ENCODE data around the gene KCTD4. TPM values are rescaled to one million over a fixed set of nuclear protein-coding genes. Genes with fewer than 3 reads are reported as not detected.

Gene KCTD4
- total and polyA plus RNA-seq, 4 donors: not detected

DNA sequence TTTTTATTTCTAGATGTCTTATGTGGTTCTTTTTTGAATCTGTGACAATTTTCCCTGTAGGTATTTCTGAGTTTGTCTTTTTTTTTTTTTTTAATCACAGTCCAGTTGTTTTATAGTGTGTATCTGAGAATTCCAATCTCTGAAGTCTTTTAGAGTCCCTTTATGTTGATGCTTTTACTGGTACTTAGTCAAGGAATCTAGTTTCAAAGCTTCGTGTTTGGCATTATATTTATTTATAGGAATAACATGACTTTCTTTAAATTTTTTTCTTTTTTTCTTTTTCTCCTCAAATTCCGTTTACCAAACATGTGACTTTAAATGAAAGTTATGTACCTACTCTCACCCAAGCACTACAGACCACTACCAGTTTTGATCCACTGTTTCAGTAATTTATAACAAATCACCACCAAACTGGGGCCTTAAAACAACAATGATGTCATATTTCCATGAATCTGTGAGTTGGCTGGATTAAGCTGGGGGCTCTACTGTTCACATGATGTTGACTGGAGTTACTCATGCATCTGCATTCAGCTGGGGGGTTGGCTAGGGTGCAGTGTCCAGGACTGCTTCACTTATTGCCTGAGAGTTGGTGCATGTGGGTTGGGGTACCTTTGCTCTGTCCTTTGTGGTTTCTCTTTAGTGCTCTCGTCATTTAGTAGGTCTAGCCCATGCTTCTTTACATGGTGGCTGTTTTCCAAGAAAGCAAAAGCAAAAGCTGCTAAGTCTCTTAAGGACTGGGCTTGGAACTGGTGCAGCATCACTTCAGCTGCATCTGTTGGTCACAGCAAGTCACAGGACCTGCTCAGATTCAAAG is 22.3 kb downstream of the KCTD4 start:
- Histone ChIP-seq H3K4me1 (ENCODE audit: control insufficient read depth in 5 of 5, insufficient read depth in 5 of 5, low read length in 5 of 5) (peaks cover 0 to 2% (median 0%) of the 10 kb centered on the region in 5 donors), H3K27ac (ENCODE audit: low read depth in 1 of 2, low read length in 1 of 2) (no peak overlapping the region), H3K27me3 (ENCODE audit: control insufficient read depth in 3 of 3, insufficient read depth in 3 of 3, low read length in 2 of 3) (no peaks in the 10 kb centered on the region), H3K4me3 (no peak overlapping the region), H3K9ac (ENCODE audit: insufficient read depth in 1 of 2, low read length in 2 of 2) (no peak overlapping the region), H3K9me3 (ENCODE audit: control insufficient read depth in 4 of 4, insufficient read depth in 3 of 4, low read length in 3 of 4) (no peaks in the 10 kb centered on the region), H3K36me3 (ENCODE audit: control insufficient read depth in 4 of 4, insufficient read depth in 4 of 4, low read length in 4 of 4) (peaks cover 0 to 3% (median 1%) of the 10 kb centered on the region in 4 donors)
- peak in 1 of 3 donors; percentile 17 for DNase-seq
- TF ChIP-seq, protein P1, sequence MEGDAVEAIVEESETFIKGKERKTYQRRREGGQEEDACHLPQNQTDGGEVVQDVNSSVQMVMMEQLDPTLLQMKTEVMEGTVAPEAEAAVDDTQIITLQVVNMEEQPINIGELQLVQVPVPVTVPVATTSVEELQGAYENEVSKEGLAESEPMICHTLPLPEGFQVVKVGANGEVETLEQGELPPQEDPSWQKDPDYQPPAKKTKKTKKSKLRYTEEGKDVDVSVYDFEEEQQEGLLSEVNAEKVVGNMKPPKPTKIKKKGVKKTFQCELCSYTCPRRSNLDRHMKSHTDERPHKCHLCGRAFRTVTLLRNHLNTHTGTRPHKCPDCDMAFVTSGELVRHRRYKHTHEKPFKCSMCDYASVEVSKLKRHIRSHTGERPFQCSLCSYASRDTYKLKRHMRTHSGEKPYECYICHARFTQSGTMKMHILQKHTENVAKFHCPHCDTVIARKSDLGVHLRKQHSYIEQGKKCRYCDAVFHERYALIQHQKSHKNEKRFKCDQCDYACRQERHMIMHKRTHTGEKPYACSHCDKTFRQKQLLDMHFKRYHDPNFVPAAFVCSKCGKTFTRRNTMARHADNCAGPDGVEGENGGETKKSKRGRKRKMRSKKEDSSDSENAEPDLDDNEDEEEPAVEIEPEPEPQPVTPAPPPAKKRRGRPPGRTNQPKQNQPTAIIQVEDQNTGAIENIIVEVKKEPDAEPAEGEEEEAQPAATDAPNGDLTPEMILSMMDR (IDR thresholded peaks at IDR 0.05; ENCODE audit: control extremely low read depth, extremely low read depth): no peak
- no peak for ATAC-seq (ENCODE audit: insufficient read depth, low FRiP score)
- 75 to 83% methylated on average over 3 of the region's 3 CpGs for WGBS, 2 donors

DNA sequence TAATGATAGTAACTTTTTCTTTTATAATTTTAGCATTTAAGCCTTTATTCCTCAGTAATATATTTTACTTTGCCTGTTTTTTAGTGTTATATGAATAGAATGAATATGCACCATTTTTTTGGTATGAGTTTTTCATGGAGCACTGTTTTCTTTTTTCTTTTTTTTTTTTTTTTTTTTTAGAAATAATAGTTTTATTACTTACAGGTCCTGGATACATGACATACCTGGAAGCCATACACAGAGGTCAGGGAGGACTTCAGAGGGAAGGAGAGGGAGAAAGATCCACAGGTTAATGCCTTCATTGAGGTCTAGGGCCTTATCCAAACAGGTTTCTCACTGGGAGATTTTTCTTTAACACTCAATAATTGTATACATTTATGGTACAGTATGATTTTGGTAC is 26.4 kb downstream of the KCTD4 start:
- Histone ChIP-seq H3K9ac (ENCODE audit: insufficient read depth in 1 of 2, low read length in 2 of 2) (no peak overlapping the region), H3K27ac (ENCODE audit: low read depth in 1 of 2, low read length in 1 of 2) (no peak overlapping the region), H3K9me3 (ENCODE audit: control insufficient read depth in 4 of 4, insufficient read depth in 3 of 4, low read length in 3 of 4) (no peaks in the 10 kb centered on the region), H3K36me3 (ENCODE audit: control insufficient read depth in 4 of 4, insufficient read depth in 4 of 4, low read length in 4 of 4) (peaks cover 0 to 3% (median 0%) of the 10 kb centered on the region in 4 donors), H3K4me1 (ENCODE audit: control insufficient read depth in 5 of 5, insufficient read depth in 5 of 5, low read length in 5 of 5) (no peaks in the 10 kb centered on the region), H3K27me3 (ENCODE audit: control insufficient read depth in 3 of 3, insufficient read depth in 3 of 3, low read length in 2 of 3) (no peaks in the 10 kb centered on the region), H3K4me3 (no peak overlapping the region)
- ATAC-seq (ENCODE audit: insufficient read depth, low FRiP score) (no peak), DNase-seq (no peak)
- TF ChIP-seq, protein P1 (IDR thresholded peaks at IDR 0.05; ENCODE audit: control extremely low read depth, extremely low read depth): no peak

DNA sequence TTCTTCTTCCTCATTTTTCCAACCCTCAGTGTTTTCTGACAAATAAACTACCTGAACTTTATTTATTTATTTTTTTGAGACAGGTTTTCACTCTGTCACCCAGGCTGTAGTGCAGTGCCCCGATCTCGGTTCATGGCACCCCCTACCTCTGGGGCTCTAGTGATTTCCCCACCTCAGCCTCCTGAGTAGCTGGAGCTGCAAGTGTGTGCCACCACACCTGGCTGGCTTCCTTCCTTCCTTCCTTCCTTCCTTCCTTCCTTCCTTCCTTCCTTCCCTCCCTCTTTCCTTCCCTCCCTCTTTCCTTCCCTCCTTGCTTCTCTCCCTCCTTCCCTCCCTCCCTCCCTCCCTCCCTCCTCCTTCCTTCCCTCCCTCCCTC is 32.3 kb downstream of the KCTD4 start:
- no peak overlapping the region for H3K4me3 ChIP-seq
- 69 to 70% methylated on average over 2 of the region's 2 CpGs for WGBS, 2 donors
- DNase-seq: no peak
- peak overlapping the region in 1 of 2 donors; percentile 76 for H3K27ac ChIP-seq (ENCODE audit: low read depth in 1 of 2, low read length in 1 of 2)
- H3K27me3 ChIP-seq (ENCODE audit: control insufficient read depth in 3 of 3, insufficient read depth in 3 of 3, low read length in 2 of 3): no peaks in the 10 kb centered on the region
- peaks cover 0 to 3% (median 1%) of the 10 kb centered on the region in 4 donors for H3K36me3 ChIP-seq (ENCODE audit: control insufficient read depth in 4 of 4, insufficient read depth in 4 of 4, low read length in 4 of 4)
- no peak for ATAC-seq (ENCODE audit: insufficient read depth, low FRiP score)
- H3K9me3 ChIP-seq (ENCODE audit: control insufficient read depth in 4 of 4, insufficient read depth in 3 of 4, low read length in 3 of 4): no peaks in the 10 kb centered on the region
- no peak overlapping the region for H3K9ac ChIP-seq (ENCODE audit: insufficient read depth in 1 of 2, low read length in 2 of 2)
- peaks cover 0 to 2% (median 0%) of the 10 kb centered on the region in 5 donors for H3K4me1 ChIP-seq (ENCODE audit: control insufficient read depth in 5 of 5, insufficient read depth in 5 of 5, low read length in 5 of 5)
- TF ChIP-seq, protein P1 (IDR thresholded peaks at IDR 0.05; ENCODE audit: control extremely low read depth, extremely low read depth): no peak
